ENCODE measurements around the gene PGAM2.
A peak's percentile ranks its signal among the peaks of the same experiment; 100 is the strongest.
"Not testable (repeated sequence)": the region's sequence is repeated elsewhere in the genome, so short reads cannot be mapped to it uniquely, and the experiment has no call there.

The PGAM2 gene

GRCh38 chr7:44019825-44020224, 45.5 kb downstream of the PGAM2 start:
- not testable (repeated sequence) for DNase-seq (ENCODE audit: low spot score)

GRCh38 chr7:44018857-44019807, 46.2 kb downstream of the PGAM2 start:
- DNase-seq (ENCODE audit: low spot score) = peak; percentile 99

GRCh38 chr7:44015090-44015489, 50.3 kb downstream of the PGAM2 start:
- DNase-seq (ENCODE audit: low spot score) = not testable (repeated sequence)

Data from AG08396 (cell line).